GDM1 (cell line): Measurements from ENCODE around the gene CNNM1.

ENCODE experiments used
- DNase-seq: peaks from one replicate; lab custom pipeline; 2025; lab: John Stamatoyannopoulos, UW

CNNM1 gene

GRCh38 chr10:99337901-99338300 is 8.7 kb downstream of the CNNM1 start:
- no peak for DNase-seq

GRCh38 chr10:99339077-99339476 is 9.9 kb downstream of the CNNM1 start:
- DNase-seq: no peak

- no peak for DNase-seq
These were observed 10.4 kb downstream of the CNNM1 start for GRCh38 chr10:99339563-99340047.

- DNase-seq: no peak
These were observed 11.5 kb downstream of the CNNM1 start for GRCh38 chr10:99340650-99341049.

GRCh38 chr10:99341248-99341647 is 12.1 kb downstream of the CNNM1 start:
- DNase-seq: no peak

- no peak for DNase-seq
These were observed 12.8 kb downstream of the CNNM1 start for GRCh38 chr10:99341860-99342490.

- DNase-seq: no peak
These were observed 14.1 kb downstream of the CNNM1 start for GRCh38 chr10:99343262-99343661.

GRCh38 chr10:99344715-99345114 is 15.6 kb downstream of the CNNM1 start:
- no peak for DNase-seq

- DNase-seq: no peak
These were observed 16.2 kb downstream of the CNNM1 start for GRCh38 chr10:99345350-99345749.

- DNase-seq: no peak
These were observed 17.1 kb downstream of the CNNM1 start for GRCh38 chr10:99346247-99346646.

GRCh38 chr10:99347672-99348071 is 18.5 kb downstream of the CNNM1 start:
- no peak for DNase-seq

- no peak for DNase-seq
These were observed 24.0 kb downstream of the CNNM1 start for GRCh38 chr10:99353182-99353581.

GRCh38 chr10:99357691-99358090 is 28.5 kb downstream of the CNNM1 start:
- no peak for DNase-seq

GRCh38 chr10:99358101-99358500 is 28.9 kb downstream of the CNNM1 start:
- no peak for DNase-seq

GRCh38 chr10:99360934-99361333 is 31.8 kb downstream of the CNNM1 start:
- no peak for DNase-seq

GRCh38 chr10:99364125-99364524 is 35.0 kb downstream of the CNNM1 start:
- DNase-seq: no peak

- DNase-seq: no peak
These were observed 36.2 kb downstream of the CNNM1 start for GRCh38 chr10:99365311-99365710.

GRCh38 chr10:99365736-99366135 is 36.6 kb downstream of the CNNM1 start:
- no peak for DNase-seq

GRCh38 chr10:99366666-99367065 is 37.5 kb downstream of the CNNM1 start:
- no peak for DNase-seq

GRCh38 chr10:99368646-99369045 is 39.5 kb downstream of the CNNM1 start:
- no peak for DNase-seq

- no peak for DNase-seq
These were observed 40.0 kb downstream of the CNNM1 start for GRCh38 chr10:99369126-99369525.

GRCh38 chr10:99369551-99369950 is 40.4 kb downstream of the CNNM1 start:
- no peak for DNase-seq

- no peak for DNase-seq
These were observed 41.8 kb downstream of the CNNM1 start for GRCh38 chr10:99370993-99371392.

GRCh38 chr10:99372546-99373271 is 43.6 kb downstream of the CNNM1 start:
- DNase-seq: no peak
